GM12865 (cell line): ENCODE data around the gene RFNG.

Source experiments
- DNase-seq: peaks from one replicate; pipeline ENCODE4 v3.0.0; 2010; ENCODE audit warnings: low read depth
- H3K4me3 ChIP-seq: 2 replicates; pipeline ENCODE4 v1.5.1; 2011; ENCODE audit warnings: mild to moderate bottlenecking, low read depth, low read length, control low read depth
- TF ChIP-seq, protein P1 (sequence below): IDR thresholded peaks from 2 replicates; pipeline ENCODE4 v1.5.1; 2011; ENCODE audit warnings: low read length, control low read depth, low read depth, inconsistent platforms; ENCODE audit not compliant: insufficient read depth; ENCODE audit errors: missing control alignments

The RFNG gene

DNA sequence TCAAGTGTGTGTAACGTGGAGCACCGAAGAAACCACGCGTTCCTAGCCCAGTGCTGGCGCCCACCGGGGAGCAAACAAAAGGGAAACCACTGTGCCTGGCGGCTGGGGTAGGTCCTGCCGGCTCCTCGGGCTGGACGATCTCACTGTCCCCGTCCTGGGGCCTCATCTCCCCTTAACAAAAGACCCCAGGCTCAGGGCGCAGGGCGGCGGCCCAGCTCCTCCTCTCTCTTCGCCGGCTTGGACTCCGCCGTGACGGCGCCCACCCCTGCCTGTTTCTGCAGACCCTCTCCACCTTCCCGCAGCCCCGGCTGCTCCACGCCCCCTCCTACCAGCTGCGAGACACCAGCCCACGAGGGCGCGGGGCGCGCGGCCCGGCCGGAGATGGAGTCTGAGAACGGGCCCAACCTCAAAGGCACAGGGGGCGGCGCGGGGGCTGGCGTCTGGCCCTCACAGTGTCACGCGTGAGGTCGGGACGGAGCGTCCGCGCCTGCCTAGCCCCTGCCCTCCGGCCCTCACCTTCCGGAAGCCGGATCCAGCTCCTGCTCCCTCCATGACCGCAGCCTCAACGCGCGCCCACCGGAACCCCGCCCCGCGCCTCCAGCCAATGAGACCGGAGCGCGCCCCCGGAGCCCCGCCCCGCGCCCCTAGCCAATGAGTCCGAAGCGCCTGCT, 29.2 kb downstream of the RFNG start, which contains the start of gene CENPX:
Gene CENPX, minus strand, starts transcription at position 569 of the 671 bp plus-strand sequence. Its CDS starts 17 bp downstream, at position 552.
- TF ChIP-seq, protein P1, sequence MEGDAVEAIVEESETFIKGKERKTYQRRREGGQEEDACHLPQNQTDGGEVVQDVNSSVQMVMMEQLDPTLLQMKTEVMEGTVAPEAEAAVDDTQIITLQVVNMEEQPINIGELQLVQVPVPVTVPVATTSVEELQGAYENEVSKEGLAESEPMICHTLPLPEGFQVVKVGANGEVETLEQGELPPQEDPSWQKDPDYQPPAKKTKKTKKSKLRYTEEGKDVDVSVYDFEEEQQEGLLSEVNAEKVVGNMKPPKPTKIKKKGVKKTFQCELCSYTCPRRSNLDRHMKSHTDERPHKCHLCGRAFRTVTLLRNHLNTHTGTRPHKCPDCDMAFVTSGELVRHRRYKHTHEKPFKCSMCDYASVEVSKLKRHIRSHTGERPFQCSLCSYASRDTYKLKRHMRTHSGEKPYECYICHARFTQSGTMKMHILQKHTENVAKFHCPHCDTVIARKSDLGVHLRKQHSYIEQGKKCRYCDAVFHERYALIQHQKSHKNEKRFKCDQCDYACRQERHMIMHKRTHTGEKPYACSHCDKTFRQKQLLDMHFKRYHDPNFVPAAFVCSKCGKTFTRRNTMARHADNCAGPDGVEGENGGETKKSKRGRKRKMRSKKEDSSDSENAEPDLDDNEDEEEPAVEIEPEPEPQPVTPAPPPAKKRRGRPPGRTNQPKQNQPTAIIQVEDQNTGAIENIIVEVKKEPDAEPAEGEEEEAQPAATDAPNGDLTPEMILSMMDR: no peak
- H3K4me3 ChIP-seq: peak within 1 kb of the TSS; percentile 62
- no peak for DNase-seq

DNA sequence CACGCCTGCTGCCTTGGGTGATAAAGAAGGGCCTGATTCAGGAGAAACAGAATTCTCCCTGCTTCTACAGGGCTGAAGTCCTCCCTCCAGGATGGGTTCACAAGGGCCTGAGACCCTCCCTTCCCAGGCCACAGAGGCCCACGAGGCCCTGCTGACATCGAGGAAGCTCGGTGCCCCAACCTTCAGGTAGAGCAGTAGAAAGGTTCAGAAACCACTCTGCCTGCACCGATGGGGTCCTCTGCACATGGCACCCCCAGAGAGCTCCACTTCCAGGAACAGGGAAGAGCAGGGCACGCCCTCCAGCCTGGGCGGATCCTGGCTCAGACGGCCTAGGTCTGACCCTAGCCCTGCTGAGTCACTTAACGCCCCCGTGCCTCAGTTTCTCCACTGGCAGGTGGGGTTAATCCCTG, 29.7 kb downstream of the RFNG start:
- peak overlapping the region; percentile 62 for H3K4me3 ChIP-seq
- TF ChIP-seq, protein P1: no peak
- DNase-seq: no peak

DNA sequence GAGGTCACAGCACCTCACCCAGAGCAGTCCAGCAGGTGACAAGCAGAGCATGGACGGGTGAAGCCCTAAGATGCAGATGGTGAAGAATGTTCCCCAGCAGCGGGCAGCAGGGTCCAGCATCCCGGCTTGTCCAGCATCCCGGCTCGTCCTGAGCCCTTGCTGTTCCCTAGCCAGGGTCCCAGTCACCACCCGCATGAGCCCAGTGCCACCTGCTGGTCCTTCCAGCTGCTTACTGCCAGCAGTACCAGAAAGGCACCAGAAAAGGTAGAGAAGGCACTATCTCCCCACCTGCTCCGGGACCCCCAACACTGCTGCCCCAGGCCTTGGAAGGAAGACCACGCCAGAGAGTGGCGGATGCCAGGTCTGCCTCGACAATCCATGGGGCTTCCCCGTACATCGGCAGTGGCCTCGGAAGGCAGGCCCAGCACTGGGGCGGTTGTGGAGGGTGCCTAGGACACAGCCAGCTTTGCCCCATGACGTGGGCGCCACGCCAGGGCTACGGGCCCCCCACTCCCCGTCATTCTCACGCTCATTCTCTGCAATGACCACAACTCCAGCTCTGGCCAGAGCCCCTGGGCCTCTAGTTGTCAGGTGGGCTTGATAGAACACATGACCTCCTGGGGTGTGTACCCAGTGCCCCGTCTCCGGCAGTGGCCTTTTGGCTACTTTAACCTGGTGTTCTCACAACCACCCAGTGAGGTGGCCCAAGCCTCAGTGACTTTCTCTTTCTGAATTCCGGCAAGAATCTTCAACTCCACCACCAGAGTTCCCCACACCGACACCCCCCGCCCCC, 30.3 kb downstream of the RFNG start:
- peak overlapping the region; percentile 62 for H3K4me3 ChIP-seq
- DNase-seq: peak; percentile 65
- TF ChIP-seq, protein P1: peak; percentile 70

DNA sequence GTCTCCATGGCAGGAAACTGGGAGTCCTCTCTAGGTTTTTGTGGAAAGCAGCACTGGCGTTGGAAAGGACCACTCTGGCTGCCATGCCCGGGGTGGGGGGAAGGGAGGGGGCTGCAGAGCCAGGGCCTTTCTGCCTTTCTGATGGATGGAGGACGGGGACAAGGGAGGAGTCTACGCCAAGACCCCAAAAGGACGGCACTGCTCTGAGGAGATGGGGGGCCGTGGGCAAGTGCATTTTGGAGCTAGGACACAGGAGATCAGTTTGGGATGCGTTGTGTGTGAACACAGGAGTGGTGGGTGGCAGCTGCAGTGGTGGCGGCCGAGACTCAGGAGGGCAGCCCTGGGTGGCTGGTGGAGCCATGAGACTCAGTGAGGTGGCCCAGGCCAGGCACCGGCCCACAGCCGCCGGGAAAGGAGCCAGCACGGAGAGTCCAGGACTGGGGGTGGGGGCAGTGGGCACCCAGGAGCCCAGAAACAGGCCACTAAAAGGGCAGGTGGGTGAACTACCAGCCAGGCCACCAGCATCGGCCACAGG, 31.0 kb downstream of the RFNG start:
- no peak for DNase-seq
- no peak overlapping the region for H3K4me3 ChIP-seq
- TF ChIP-seq, protein P1: no peak

DNA sequence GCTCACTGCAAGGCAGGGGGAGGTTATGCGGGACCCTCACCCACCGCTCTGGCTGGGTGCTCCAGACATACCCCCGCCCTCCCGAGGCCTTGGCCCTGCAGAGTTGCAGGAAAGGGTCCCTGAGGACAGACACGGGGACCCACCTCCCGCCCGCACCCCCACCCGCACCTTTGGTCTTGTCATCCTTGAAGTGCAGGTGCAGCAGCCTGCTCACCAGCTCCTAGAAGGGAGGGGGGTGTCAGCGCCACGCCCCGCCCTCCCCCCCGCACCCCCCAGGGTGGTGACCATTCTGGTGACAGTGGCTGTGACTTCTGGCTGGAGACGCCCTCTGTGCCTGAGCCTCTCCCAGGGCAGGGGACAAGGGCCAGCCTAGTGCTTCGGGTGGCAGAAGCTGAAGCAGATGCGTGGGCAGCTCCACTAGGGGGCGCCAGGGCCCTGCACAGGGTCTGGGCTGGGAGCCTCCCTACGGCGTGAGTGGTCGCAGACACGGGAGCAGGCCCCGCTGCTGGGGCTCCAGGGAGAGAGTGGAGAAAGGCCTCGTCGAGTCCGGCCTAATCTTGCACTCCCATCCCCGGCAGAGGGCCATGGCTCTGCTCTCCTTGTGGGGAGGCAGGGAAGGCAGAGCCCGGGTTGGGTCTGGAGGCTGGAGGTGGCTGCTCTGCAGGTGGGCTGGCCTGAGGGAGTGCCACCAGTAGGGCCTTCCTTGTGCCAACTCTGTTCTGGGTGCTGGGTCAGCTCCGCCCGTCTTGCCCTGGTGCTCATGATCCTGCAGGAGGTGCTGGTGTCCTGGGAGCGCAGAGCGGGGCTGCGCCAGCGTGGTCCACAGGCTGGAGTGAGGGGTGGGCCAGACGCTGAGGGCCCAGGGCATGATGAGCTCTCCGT, 31.7 kb downstream of the RFNG start:
- TF ChIP-seq, protein P1: peak; percentile 86
- peak; percentile 76 for DNase-seq
- H3K4me3 ChIP-seq: no peak overlapping the region

DNA sequence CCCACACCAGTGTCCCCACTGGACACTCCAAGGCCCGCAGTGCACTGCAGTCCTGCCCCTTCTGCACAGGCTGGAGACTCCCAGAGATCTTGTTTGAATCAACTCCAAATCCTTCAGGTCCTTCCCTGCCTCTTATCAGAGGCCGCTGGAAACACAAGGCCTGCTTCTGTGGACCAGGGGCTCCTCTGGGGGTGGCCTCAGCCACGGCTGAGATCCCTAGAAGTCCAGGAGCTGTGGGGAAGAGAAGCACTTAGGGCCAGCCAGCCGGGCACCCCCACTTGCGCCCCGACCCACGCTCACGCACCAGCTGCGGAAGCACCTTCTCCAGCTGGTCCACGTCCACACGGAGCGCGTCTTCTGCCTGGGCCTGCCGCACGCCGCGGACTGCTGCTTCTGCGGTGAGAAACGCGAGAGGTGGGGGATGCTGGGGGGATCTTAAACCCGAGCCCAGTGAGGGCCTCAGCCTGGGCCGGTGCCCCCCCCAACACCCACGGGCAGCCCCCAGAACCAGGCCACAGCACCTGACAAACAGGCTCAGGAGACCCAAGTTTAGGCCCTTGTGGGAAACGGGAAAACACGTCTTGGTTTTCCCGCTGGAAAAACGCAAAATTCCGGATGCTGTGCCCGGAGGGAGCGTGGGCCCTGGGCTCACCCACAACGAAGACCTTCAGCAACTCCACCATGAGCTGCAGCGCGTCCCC, 32.5 kb downstream of the RFNG start:
- no peak for DNase-seq
- no peak overlapping the region for H3K4me3 ChIP-seq
- TF ChIP-seq, protein P1: no peak
